Femur (tissue), 1 donor: Measurements from ENCODE around the gene DEPDC5.
"Not testable (repeated sequence)": the region's sequence is repeated elsewhere in the genome, so short reads cannot be mapped to it uniquely, and the experiment has no call there.

Source experiments
- DNase-seq: peaks from one replicate; pipeline ENCODE4 v3.0.0-alpha.2; 2017

Gene DEPDC5

GRCh38 chr22:31750365-31751284 is 3.2 kb upstream of the DEPDC5 start:
- no peak for DNase-seq

GRCh38 chr22:31752096-31752847 is 1.5 kb upstream of the DEPDC5 start:
- no peak for DNase-seq

- peak; percentile 70 for DNase-seq
Measured at GRCh38 chr22:31753005-31753633, 700 bp upstream of the DEPDC5 start.

- DNase-seq = no peak
Measured at GRCh38 chr22:31754813-31755212, 994 bp downstream of the DEPDC5 start.

- no peak for DNase-seq
Measured at GRCh38 chr22:31757265-31757664, 3.4 kb downstream of the DEPDC5 start.

GRCh38 chr22:31758860-31759259 is 5.0 kb downstream of the DEPDC5 start:
- DNase-seq = not testable (repeated sequence)

GRCh38 chr22:31764785-31765184 is 11.0 kb downstream of the DEPDC5 start:
- no peak for DNase-seq

- DNase-seq = no peak
Measured at GRCh38 chr22:31768422-31769059, 14.7 kb downstream of the DEPDC5 start.

- DNase-seq = no peak
Measured at GRCh38 chr22:31773416-31773815, 19.6 kb downstream of the DEPDC5 start.

- no peak for DNase-seq
Measured at GRCh38 chr22:31776231-31776630, 22.4 kb downstream of the DEPDC5 start.

GRCh38 chr22:31789803-31790202 is 36.0 kb downstream of the DEPDC5 start:
- no peak for DNase-seq

- DNase-seq = no peak
Measured at GRCh38 chr22:31790240-31790639, 36.4 kb downstream of the DEPDC5 start.

GRCh38 chr22:31799358-31799757 is 45.5 kb downstream of the DEPDC5 start:
- not testable (repeated sequence) for DNase-seq

GRCh38 chr22:31800065-31800464 is 46.2 kb downstream of the DEPDC5 start:
- DNase-seq = no peak

- DNase-seq = not testable (repeated sequence)
Measured at GRCh38 chr22:31800861-31801260, 47.0 kb downstream of the DEPDC5 start.

- DNase-seq = no peak
Measured at GRCh38 chr22:31802575-31802974, 48.8 kb downstream of the DEPDC5 start.

- no peak for DNase-seq
Measured at GRCh38 chr22:31806751-31807150, 52.9 kb downstream of the DEPDC5 start.

GRCh38 chr22:31812977-31813605 is 59.3 kb downstream of the DEPDC5 start:
- no peak for DNase-seq

- not testable (repeated sequence) for DNase-seq
Measured at GRCh38 chr22:31813898-31814297, 60.1 kb downstream of the DEPDC5 start.

GRCh38 chr22:31814942-31815341 is 61.1 kb downstream of the DEPDC5 start:
- DNase-seq = no peak

- DNase-seq = not testable (repeated sequence)
Measured at GRCh38 chr22:31815383-31815814, 61.6 kb downstream of the DEPDC5 start.

- DNase-seq = no peak
Measured at GRCh38 chr22:31816750-31817149, 62.9 kb downstream of the DEPDC5 start.
